PFSK-1 (cell line): Measurements from ENCODE around the gene KRI1.

ENCODE experiments used
- POLR2AphosphoS5 ChIP-seq: IDR thresholded peaks from 2 replicates; pipeline ENCODE4 v1.6.1; 2012; ENCODE audit warnings: low read depth, mild to moderate bottlenecking, control low read depth, low read length, moderate library complexity
- REST ChIP-seq, 2 experiments: IDR thresholded peaks; 2 replicates each; pipeline versions ENCODE4 v1.6.1 to v1.8.0; 2011 to 2012; ENCODE audit warnings: low read depth in 2 of 2, low read length in 2 of 2, control low read depth in 1 of 2, inconsistent platforms in 1 of 2, mild to moderate bottlenecking in 1 of 2, moderate library complexity in 1 of 2; ENCODE audit not compliant: insufficient read depth in 1 of 2
- SIN3A ChIP-seq: IDR thresholded peaks from 2 replicates; pipeline ENCODE4 v1.6.1; 2012; ENCODE audit warnings: mild to moderate bottlenecking, low read length, moderate library complexity, borderline replicate concordance; ENCODE audit not compliant: insufficient read depth
- TAF1 ChIP-seq: IDR thresholded peaks from 2 replicates; pipeline ENCODE4 v1.6.1; 2012; ENCODE audit warnings: low read length, control low read depth, borderline replicate concordance; ENCODE audit not compliant: insufficient read depth

DNA sequence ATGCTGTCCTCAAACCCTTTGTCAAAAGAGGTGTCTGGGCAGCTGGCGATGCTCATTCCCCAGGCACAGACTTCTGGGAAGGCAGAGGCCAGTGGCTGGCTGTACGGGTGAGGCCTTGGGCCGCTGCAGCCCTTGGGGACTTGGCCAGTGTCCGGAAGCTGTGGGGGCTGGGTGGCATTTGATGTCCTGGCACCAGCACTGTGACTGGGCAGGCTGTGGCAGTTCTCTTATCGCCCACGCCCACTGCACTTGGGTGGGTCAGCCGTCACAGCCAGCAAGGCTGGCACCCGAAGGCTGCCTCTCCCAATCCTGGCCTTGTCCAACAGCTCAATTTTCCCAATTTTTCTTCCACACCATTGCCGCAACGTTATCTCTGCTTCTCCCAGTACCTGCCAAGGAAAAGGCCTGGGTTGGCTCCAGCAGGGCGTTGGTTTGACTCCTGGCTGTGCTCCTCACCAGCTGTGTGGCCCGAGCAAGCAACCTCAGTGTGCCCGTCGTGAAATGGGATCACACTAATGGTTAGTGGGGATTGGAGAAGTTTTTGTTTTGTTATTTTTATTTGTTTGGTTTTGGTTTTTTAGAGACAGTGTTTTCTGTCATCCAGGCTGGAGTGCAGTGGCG, 46.8 kb upstream of the KRI1 start:
- TF ChIP-seq POLR2AphosphoS5, result no peak
- no peak for TF ChIP-seq REST (IDR thresholded peaks at IDR 0.05; ENCODE audit: insufficient read depth in 1 of 2, low read depth in 2 of 2, low read length in 2 of 2)
- TF ChIP-seq TAF1, result no peak
- TF ChIP-seq SIN3A, result no peak
